ENCODE measurements around the gene NPW. TPM values are rescaled to one million over a fixed set of nuclear protein-coding genes. Genes with fewer than 3 reads are reported as not detected.

NPW gene
- total and polyA plus RNA-seq, 2 of the 8 experiments (the other 6 are each of a cell fraction or from before 2014, with no cell fraction given): 4.0 to 10.3 TPM

DNA sequence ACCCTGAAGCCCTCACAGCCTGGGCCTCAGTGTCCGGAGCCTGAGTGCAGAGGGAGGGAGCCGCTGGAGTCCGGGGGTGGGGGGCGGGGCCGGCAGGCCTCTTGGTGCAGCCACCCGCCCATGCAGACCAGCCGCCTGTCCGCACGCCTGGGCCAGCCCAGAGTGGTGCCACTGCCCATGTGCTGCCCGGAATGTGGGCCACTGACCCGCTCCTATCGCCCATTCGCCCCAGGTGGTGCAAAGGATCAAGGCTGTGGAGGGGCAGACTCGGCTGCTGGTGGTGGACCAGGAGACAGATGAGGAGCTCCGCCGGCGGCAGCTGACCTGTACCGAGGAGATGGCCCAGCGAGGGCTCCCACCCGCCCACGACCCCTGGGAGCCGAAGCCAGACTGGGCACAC lies 9.8 kb downstream of the NPW start:
- no peak overlapping the region for H2BK5ac ChIP-seq (ENCODE audit: low read depth, low read length)
- no peaks in the 10 kb centered on the region for H3K79me2 ChIP-seq (ENCODE audit: control insufficient read depth in 1 of 2, insufficient read depth in 2 of 2, low read length in 2 of 2)
- H2BK120ac ChIP-seq (replicated peaks; ENCODE audit: low read depth, low read length): no peak overlapping the region
- no peak overlapping the region for H3K4me3 ChIP-seq (ENCODE audit: extremely low read depth in 1 of 4, insufficient read depth in 2 of 4, low read depth in 3 of 4, low read length in 4 of 4)
- no peaks in the 10 kb centered on the region for H3K9me3 ChIP-seq (ENCODE audit: insufficient read depth in 2 of 2, low read depth in 1 of 2, low read length in 1 of 2)
- no peak for FAIRE-seq
- no peak overlapping the region for H2BK20ac ChIP-seq (ENCODE audit: low read length)
- no peak overlapping the region for H4K91ac ChIP-seq (replicated peaks; ENCODE audit: insufficient read length, low read length)
- no peak overlapping the region for H3K4me2 ChIP-seq (ENCODE audit: insufficient read depth in 1 of 2, low read depth in 2 of 2, low read length in 2 of 2)
- CTCF ChIA-PET (ENCODE audit: partially characterized antibody): interaction anchor here (0.6 to 2.3 kb wide), 7 partner anchors 12 to 111 kb away, joined by 3 to 7 read pairs (median 4); partner anchors contain the start of genes NTHL1 and TSC2
- H2BK15ac ChIP-seq (ENCODE audit: low read length): no peak overlapping the region; the same call in 1 of the 2 replicates
- H3K36me3 ChIP-seq (ENCODE audit: control insufficient read depth in 2 of 4, insufficient read depth in 4 of 4, low read length in 3 of 4): no peaks in the 10 kb centered on the region
- H3K18ac ChIP-seq (ENCODE audit: extremely low read depth, low read length): no peak overlapping the region
- no CpG with 5 or more reads among the region's 22 CpGs for WGBS, 2 experiments (ENCODE audit: extremely low coverage in 1 of 2, insufficient coverage in 1 of 2, insufficient read length in 1 of 2, insufficient replicate concordance in 2 of 2, low coverage in 1 of 2, low lambda C conversion rate in 2 of 2, missing lambda C conversion rate in 1 of 2)
- no peak overlapping the region for H2BK12ac ChIP-seq (ENCODE audit: low read depth, low read length)
- H3K23ac ChIP-seq (ENCODE audit: insufficient read length): no peak overlapping the region
- H3K27ac ChIP-seq (ENCODE audit: low read depth, low read length): no peak overlapping the region
- H4K8ac ChIP-seq (ENCODE audit: extremely low read depth, insufficient read depth, low read length): no peak overlapping the region
- POLR2A ChIA-PET (ENCODE audit: partially characterized antibody): interaction anchor here (1.0 kb wide), 1 partner anchor 96 kb away, joined by 3 read pairs; no protein-coding TSS in a partner anchor
- peaks cover 0 to 8% (median 5%) of the 10 kb centered on the region in 4 experiments; a peak in 5 of 7 replicates for H3K4me1 ChIP-seq (replicated peaks in 1 of 4; ENCODE audit: control insufficient read depth in 3 of 4, insufficient read depth in 4 of 4, low read length in 3 of 4)
- H3K56ac ChIP-seq (replicated peaks; ENCODE audit: insufficient read length, low read depth, low read length): no peak overlapping the region
- no peak overlapping the region for H3K9ac ChIP-seq (replicated peaks in 1 of 4; ENCODE audit: extremely low read depth in 1 of 4, low read depth in 3 of 4, low read length in 3 of 4)
- H4K20me1 ChIP-seq (replicated peaks in 1 of 2; ENCODE audit: control insufficient read depth in 1 of 2, insufficient read depth in 2 of 2, low read length in 2 of 2): peaks cover 0 to 11% of the 10 kb centered on the region in 2 experiments
- peaks cover 7% of the 10 kb centered on the region; the same call in 1 of the 2 replicates for H3K23me2 ChIP-seq (ENCODE audit: low read depth, low read length)
- no peak overlapping the region for H4K5ac ChIP-seq (ENCODE audit: insufficient read length, low read depth, low read length)
- H3K79me1 ChIP-seq (ENCODE audit: low read depth, low read length): no peaks in the 10 kb centered on the region
- H2AK5ac ChIP-seq (ENCODE audit: low read depth, low read length): no peak overlapping the region
- no peak overlapping the region for H2AFZ ChIP-seq (ENCODE audit: low read length)
- H3K4ac ChIP-seq (replicated peaks; ENCODE audit: insufficient read length, low read depth, low read length): no peak overlapping the region
- DNase-seq (ENCODE audit: low read depth in 1 of 2, low spot score in 2 of 2): peak in 1 of 2 experiments; percentile 47
- peaks cover 0 to 27% (median 19%) of the 10 kb centered on the region in 4 experiments; a peak in 5 of 7 replicates for H3K27me3 ChIP-seq (replicated peaks in 1 of 4; ENCODE audit: control insufficient read depth in 3 of 4, extremely low read depth in 1 of 4, insufficient read depth in 3 of 4, low read length in 3 of 4)
- H3K14ac ChIP-seq (ENCODE audit: insufficient read length): no peak overlapping the region
- TF ChIP-seq CHD2 (IDR thresholded peaks at IDR 0.05; ENCODE audit: low read length): no peak
- TF ChIP-seq SP2 (IDR thresholded peaks at IDR 0.05; ENCODE audit: low read length): no peak
- no peak for TF ChIP-seq BACH1 (IDR thresholded peaks at IDR 0.05; ENCODE audit: low read length)
- TF ChIP-seq CHD1 (IDR thresholded peaks at IDR 0.05; ENCODE audit: low read depth, low read length): no peak
- no peak for TF ChIP-seq CTBP2 (IDR thresholded peaks at IDR 0.05; ENCODE audit: borderline replicate concordance, insufficient read depth, insufficient read length, low read length)
- no peak for TF ChIP-seq GABPA (IDR thresholded peaks at IDR 0.05; ENCODE audit: borderline replicate concordance, insufficient read depth, low read length)
- no peak for TF ChIP-seq FOSL1 (IDR thresholded peaks at IDR 0.05; ENCODE audit: insufficient read depth, low read depth, low read length)
- no peak for TF ChIP-seq SAP30 (IDR thresholded peaks at IDR 0.05; ENCODE audit: insufficient read depth, insufficient replicate concordance, low read length)
- no peak for TF ChIP-seq SP4 (IDR thresholded peaks at IDR 0.05; ENCODE audit: low read length)
- TF ChIP-seq CEBPB (IDR thresholded peaks at IDR 0.05; ENCODE audit: low read depth, low read length): no peak
- TF ChIP-seq CBX8 (IDR thresholded peaks at IDR 0.05; ENCODE audit: borderline replicate concordance, low read depth, low read length): no peak
- TF ChIP-seq SIRT6 (IDR thresholded peaks at IDR 0.05; ENCODE audit: low read length): no peak
- TF ChIP-seq ATF3 (IDR thresholded peaks at IDR 0.05; ENCODE audit: insufficient read depth, low read depth, low read length): no peak
- no peak for TF ChIP-seq YY1 (IDR thresholded peaks at IDR 0.05; ENCODE audit: low read depth, low read length)
